HL-60 (cell line): ENCODE measurements around the gene IL17D.

Experiments
- DNase-seq, 2 experiments: peaks; one replicate each; pipeline ENCODE4 v3.0.0-alpha.2; 2010 to 2020; ENCODE audit warnings: low read depth in 1 of 2, low spot score in 1 of 2
- H3K27ac ChIP-seq: fragments of 250-450 bp; sonication (Bioruptor Pico); replicated peaks from 2 replicates; pipeline ENCODE4 v1.5.1; 2020; ENCODE audit warnings: mild to moderate bottlenecking, moderate library complexity
- H3K27me3 ChIP-seq: fragments of 250-450 bp; sonication (Bioruptor Pico); 2 replicates; pipeline ENCODE4 v1.5.1; 2021; ENCODE audit warnings: mild to moderate bottlenecking, moderate library complexity; ENCODE audit not compliant: insufficient read depth, poor library complexity, severe bottlenecking
- H3K4me3 ChIP-seq: replicated peaks from 2 replicates; pipeline ENCODE4 v1.5.1; 2011; ENCODE audit warnings: mild to moderate bottlenecking, control low read depth, low read length; ENCODE audit not compliant: insufficient read depth
- CTCF ChIP-seq: IDR thresholded peaks from one replicate; pipeline ENCODE4 v1.5.1; 2011; ENCODE audit warnings: low read length, control low read depth, inconsistent platforms; ENCODE audit not compliant: insufficient read depth
- GABPA ChIP-seq: IDR thresholded peaks from 2 replicates; pipeline ENCODE4 v1.6.1; 2012; ENCODE audit warnings: low read depth
- POLR2AphosphoS5 ChIP-seq: IDR thresholded peaks from 2 replicates; pipeline ENCODE4 v1.6.1; 2012; ENCODE audit warnings: low read depth
- SPI1 ChIP-seq: IDR thresholded peaks from 2 replicates; pipeline ENCODE4 v1.6.1; 2012; ENCODE audit warnings: low read depth, mild to moderate bottlenecking, borderline replicate concordance
- TF ChIP-seq, protein P1 (sequence below): IDR thresholded peaks from 2 replicates; pipeline ENCODE4 v1.6.1; 2012; ENCODE audit warnings: low read depth; ENCODE audit not compliant: insufficient replicate concordance

Gene IL17D

DNA sequence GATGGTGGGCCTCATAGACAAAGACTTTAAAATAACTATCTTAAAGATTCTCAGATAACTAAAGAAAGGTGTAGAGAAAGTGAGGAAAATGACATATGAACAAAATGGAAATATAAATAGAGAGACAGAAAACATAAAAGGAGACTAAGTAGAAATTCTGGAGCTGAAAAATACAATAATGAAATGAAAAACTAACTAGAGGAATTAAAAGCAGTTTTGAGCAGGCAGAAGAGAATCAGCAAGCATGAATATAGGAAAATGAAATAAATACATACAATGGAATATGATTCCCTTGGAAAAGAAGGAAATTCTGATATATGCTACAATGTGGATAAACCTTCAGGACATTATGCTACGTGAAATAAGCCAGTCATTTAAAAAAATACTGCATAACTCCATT, 66.3 kb downstream of the IL17D start:
- TF ChIP-seq, protein P1, sequence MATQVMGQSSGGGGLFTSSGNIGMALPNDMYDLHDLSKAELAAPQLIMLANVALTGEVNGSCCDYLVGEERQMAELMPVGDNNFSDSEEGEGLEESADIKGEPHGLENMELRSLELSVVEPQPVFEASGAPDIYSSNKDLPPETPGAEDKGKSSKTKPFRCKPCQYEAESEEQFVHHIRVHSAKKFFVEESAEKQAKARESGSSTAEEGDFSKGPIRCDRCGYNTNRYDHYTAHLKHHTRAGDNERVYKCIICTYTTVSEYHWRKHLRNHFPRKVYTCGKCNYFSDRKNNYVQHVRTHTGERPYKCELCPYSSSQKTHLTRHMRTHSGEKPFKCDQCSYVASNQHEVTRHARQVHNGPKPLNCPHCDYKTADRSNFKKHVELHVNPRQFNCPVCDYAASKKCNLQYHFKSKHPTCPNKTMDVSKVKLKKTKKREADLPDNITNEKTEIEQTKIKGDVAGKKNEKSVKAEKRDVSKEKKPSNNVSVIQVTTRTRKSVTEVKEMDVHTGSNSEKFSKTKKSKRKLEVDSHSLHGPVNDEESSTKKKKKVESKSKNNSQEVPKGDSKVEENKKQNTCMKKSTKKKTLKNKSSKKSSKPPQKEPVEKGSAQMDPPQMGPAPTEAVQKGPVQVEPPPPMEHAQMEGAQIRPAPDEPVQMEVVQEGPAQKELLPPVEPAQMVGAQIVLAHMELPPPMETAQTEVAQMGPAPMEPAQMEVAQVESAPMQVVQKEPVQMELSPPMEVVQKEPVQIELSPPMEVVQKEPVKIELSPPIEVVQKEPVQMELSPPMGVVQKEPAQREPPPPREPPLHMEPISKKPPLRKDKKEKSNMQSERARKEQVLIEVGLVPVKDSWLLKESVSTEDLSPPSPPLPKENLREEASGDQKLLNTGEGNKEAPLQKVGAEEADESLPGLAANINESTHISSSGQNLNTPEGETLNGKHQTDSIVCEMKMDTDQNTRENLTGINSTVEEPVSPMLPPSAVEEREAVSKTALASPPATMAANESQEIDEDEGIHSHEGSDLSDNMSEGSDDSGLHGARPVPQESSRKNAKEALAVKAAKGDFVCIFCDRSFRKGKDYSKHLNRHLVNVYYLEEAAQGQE: no peak
- TF ChIP-seq CTCF (no peak), GABPA (no peak), SPI1 (no peak), POLR2AphosphoS5 (no peak)
- no peak overlapping the region for H3K4me3 ChIP-seq
- H3K27me3 ChIP-seq: no peaks in the 10 kb centered on the region
- H3K27ac ChIP-seq: no peak overlapping the region
- no peak for DNase-seq
